Activated naive CD8-positive, alpha-beta T cell treated with anti-CD3 and anti-CD28 coated beads, Interleukin-2, amount 10 ng/mL, durations not matched to agents 7 days and 5 days (primary cell): ENCODE measurements around the gene PTPRN2. TPM values are rescaled to one million over a fixed set of nuclear protein-coding genes. Genes with fewer than 3 reads are reported as not detected.
"Not testable (repeated sequence)": the region's sequence is repeated elsewhere in the genome, so short reads cannot be mapped to it uniquely, and the experiment has no call there.

ENCODE experiments used
- ATAC-seq: fragments of 150-1000 bp; cut with Tn5 transposase; one replicate; pipeline ENCODE4 v1.10.0; 2021; ENCODE audit warnings: low read depth, moderate library complexity
- POLR2A ChIA-PET: fragments of 350-600 bp; sonication (Branson Sonifier 250); formaldehyde crosslinking; loops from one replicate; lab custom pipeline; 2021; ENCODE audit warnings: antibody characterized with exemption; lab: Charles Lee
- DNase-seq: peaks from one replicate; pipeline ENCODE4 v3.0.0; 2021
- H3K27ac Mint-ChIP-seq: one replicate; pipeline ENCODE4 v1.8.0; 2022; ENCODE audit warnings: mild to moderate bottlenecking, mixed read lengths
- H3K27me3 Mint-ChIP-seq: one replicate; pipeline ENCODE4 v1.8.0; 2022; ENCODE audit warnings: mild to moderate bottlenecking, moderate library complexity, mixed read lengths
- H3K36me3 Mint-ChIP-seq: one replicate; pipeline ENCODE4 v1.8.0; 2021; ENCODE audit warnings: mild to moderate bottlenecking, mixed read lengths
- H3K4me1 Mint-ChIP-seq: one replicate; pipeline ENCODE4 v1.8.0; 2021; ENCODE audit warnings: mixed read lengths
- H3K4me3 Mint-ChIP-seq: one replicate; pipeline ENCODE4 v1.8.0; 2022; ENCODE audit warnings: mild to moderate bottlenecking, moderate library complexity, mixed read lengths
- H3K9me3 Mint-ChIP-seq: one replicate; pipeline ENCODE4 v1.8.0; 2021; ENCODE audit warnings: mixed read lengths
- total RNA-seq, 2 experiments: library from RNA; stranded (reverse); gene quantifications; one replicate each; pipeline ENCODE4 v1.2.3, GENCODE V29; 2021

PTPRN2 gene
- total RNA-seq, 2 experiments from 2014 or later: 4.5 to 4.9 TPM

DNA sequence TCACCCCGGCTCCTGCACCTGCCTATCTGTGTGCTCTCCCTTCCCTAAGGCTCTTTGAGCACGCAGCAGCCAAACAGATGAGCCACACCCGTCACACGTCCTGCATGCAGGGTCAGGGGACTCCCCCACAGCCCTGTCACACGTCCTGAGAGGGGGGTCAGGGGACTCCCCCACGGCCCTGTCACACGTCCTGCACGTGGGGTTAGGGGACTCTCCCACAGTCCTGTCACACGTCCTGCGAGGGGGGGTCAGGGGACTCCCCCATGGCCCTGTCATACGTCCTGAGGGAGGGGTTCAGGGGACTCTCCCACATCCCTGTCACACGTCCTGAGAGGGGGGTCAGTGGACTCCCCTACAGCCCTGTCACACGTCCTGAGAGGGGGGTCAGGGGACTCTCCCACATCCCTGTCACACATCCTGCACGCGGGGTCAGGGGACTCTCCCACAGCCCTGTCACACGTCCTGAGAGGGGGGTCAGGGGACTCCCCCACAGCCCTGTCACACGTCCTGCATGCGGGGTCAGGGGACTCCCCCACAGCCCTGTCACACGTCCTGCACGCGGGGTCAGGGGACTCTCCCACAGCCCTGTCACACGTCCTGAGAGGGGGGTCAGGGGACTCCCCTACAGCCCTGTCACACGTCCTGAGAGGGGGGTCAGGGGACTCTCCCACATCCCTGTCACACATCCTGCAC is 211.3 kb downstream of the PTPRN2 start:
- H3K9me3 Mint-ChIP-seq, H3K27me3 Mint-ChIP-seq, POLR2A ChIA-PET, H3K4me3 Mint-ChIP-seq, H3K36me3 Mint-ChIP-seq, H3K4me1 Mint-ChIP-seq, DNase-seq, H3K27ac Mint-ChIP-seq, ATAC-seq: not testable (repeated sequence)

DNA sequence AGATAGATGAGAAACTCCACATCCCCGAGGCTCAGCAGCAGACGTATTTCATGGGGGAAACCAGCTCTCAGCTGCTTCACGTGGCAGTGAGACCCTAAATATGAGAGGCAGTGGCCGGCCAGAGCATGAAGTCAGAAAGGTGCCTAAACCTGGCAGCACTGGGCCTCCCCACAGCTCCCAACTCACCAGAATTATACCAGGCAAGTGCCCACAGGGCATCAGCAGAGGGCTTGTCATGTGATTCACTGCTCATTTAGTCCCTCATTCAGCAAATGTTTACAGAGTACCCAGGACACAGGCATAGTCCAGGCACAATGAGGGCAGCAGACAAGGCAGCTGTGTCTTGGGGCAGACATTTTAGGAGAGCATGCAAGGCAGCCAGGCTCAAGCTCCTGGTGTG is 212.6 kb downstream of the PTPRN2 start:
- DNase-seq (no peak), ATAC-seq (no peak)
- Mint-ChIP-seq H3K36me3 (no peaks in the 10 kb centered on the region), H3K4me1 (no peaks in the 10 kb centered on the region), H3K9me3 (peaks cover 1% of the 10 kb centered on the region), H3K4me3 (no peak overlapping the region), H3K27me3 (peaks cover 2% of the 10 kb centered on the region), H3K27ac (no peak overlapping the region)
- POLR2A ChIA-PET: no interaction called here

DNA sequence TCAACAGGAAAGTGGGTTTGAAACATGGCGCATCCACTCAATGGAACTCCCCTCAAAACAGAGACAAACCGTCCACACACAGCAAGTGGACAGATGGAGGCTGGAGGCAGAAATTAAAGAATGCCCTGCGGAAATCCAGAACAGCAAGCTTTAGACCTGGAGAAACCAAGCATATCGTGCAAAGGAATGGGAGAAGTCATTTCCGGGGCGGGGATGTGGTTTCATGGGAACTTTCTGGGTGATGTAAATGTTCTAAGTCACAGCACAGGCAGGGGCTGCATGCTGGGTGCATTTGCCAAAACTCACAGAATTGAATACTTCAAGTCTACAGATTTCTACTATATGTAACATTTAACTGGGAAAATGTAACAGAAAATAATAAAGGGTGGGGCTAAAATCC is 213.0 kb downstream of the PTPRN2 start:
- Mint-ChIP-seq H3K27ac (no peak overlapping the region), H3K4me3 (no peak overlapping the region), H3K36me3 (no peaks in the 10 kb centered on the region), H3K4me1 (no peaks in the 10 kb centered on the region), H3K9me3 (no peaks in the 10 kb centered on the region), H3K27me3 (no peaks in the 10 kb centered on the region)
- DNase-seq (no peak), ATAC-seq (no peak)
- POLR2A ChIA-PET: no interaction called here

DNA sequence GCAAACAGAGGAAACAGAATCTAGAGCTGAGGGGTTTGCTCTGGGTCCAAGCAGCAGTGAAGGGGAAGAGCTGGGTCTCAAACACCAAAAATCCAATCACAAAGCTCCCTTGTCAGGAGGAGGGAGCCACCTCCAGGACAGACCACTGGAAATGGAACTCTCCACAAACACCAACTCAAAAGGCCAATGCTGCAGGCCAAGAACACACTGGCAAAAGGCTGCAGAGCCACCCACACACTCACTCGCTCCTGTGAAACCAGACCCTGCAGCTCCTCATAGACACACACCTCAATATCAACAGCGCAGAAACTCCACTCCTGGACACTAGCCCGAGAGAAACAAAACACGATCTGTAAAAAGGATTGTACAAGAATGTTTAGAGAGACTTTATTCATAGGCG is 213.5 kb downstream of the PTPRN2 start:
- Mint-ChIP-seq H3K4me3 (no peak overlapping the region), H3K27me3 (no peaks in the 10 kb centered on the region), H3K27ac (no peak overlapping the region), H3K36me3 (no peaks in the 10 kb centered on the region), H3K4me1 (no peaks in the 10 kb centered on the region), H3K9me3 (no peaks in the 10 kb centered on the region)
- DNase-seq: no peak
- no peak for ATAC-seq
- POLR2A ChIA-PET: no interaction called here

DNA sequence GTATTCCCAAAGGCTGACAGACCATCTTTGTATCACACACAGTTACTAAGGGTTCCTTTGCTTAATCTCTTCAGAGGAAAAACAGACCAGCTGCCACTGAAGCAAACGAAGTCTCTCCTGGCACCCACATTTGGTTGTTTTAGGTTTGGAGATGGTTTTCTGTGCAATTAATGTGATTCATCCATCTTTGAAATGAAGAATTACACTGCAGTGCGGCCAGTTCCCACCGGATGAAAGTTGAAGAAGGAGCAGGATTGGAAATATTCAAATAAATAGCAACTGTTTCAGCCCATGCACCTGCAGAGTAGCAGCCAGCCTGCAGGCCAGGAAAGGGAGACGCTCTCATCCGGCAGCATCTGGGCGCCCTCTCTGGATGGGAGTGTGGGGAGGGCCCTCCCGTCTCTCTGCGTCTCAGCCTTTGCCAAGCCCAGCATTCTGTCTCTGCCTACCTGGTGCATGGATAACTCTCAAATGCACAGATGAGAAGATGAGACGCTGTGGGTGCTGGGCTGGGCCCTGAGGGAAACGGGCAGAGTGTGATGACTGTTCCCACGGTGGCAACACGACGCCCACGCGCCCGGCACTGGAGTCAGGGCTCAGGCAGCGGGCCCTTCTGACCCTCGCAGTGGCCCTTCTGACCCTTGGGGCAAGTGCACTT is 214.0 kb downstream of the PTPRN2 start:
- H3K27ac Mint-ChIP-seq: no peak overlapping the region
- H3K36me3 Mint-ChIP-seq: no peaks in the 10 kb centered on the region
- POLR2A ChIA-PET: no interaction called here
- no peaks in the 10 kb centered on the region for H3K9me3 Mint-ChIP-seq
- no peak for DNase-seq
- H3K27me3 Mint-ChIP-seq: no peaks in the 10 kb centered on the region
- no peak for ATAC-seq
- H3K4me3 Mint-ChIP-seq: no peak overlapping the region
- no peaks in the 10 kb centered on the region for H3K4me1 Mint-ChIP-seq

DNA sequence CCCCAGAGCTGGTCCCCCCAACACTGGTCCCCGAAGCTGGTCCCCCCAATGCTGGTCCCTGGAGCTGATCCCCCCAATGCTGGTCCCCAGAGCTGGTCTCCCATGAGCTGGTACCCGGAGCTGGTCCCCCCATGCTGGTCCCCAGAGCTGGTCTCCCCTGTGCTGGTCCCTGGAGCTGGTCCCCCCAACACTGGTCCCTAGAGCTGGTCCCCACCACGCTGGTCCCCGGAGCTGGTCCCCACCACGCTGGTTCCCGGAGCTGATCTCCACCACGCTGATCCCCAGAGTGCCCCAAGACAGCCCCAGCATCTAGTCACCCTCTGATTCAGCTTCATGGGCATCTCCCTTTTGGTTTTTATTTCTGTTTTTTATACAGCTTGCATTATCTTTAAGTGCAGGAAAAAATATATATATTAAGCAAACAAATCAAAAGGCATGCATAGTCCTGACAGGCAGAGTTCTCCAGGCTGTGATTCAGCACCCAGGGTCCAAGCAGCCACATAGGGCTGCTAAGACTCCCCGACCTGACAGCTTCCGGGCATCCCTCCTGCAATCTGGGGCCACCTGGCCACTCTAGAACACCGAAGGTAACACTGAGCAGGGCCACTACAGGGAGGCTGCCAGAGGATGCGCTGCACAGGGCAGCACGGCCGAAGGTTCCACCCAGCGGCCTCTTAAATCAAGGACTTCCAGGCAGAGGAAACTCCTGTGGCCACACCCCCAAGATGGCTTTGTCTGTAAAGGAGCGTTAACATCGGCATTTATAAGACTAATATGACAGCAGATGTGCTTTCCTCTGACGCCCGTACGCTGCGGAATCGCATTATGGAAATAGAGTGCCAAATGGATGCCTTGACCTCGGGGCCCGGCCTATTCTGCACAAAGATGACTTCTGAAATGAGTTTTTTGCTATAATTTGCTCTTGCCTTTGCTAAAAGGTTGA is 215.0 kb downstream of the PTPRN2 start:
- POLR2A ChIA-PET: no interaction called here
- no peak overlapping the region for H3K27ac Mint-ChIP-seq
- ATAC-seq (no peak), DNase-seq (no peak)
- no peaks in the 10 kb centered on the region for H3K36me3 Mint-ChIP-seq
- H3K9me3 Mint-ChIP-seq: no peaks in the 10 kb centered on the region
- H3K4me3 Mint-ChIP-seq: no peak overlapping the region
- no peaks in the 10 kb centered on the region for H3K4me1 Mint-ChIP-seq
- no peaks in the 10 kb centered on the region for H3K27me3 Mint-ChIP-seq

DNA sequence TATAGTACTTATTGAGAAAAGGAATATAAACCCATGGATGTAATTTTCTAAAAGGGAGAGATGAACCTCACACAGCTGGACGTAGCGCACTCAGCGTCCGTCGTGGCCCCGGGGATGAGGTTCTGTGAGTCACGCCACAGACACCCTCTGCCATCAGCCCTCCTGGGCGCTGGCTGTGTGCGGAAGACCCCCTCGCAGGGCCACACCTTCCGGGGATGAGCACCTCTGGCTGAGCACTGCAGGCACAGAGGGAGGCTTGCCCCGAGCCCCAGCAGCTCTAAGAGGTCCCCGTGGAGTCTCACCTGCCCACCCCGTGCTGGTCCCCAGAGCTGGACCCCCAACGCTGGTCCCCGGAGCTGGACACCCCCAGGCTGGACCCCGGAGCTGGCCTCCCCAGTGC is 215.8 kb downstream of the PTPRN2 start:
- Mint-ChIP-seq H3K27me3 (no peaks in the 10 kb centered on the region), H3K4me3 (no peak overlapping the region)
- no peak for DNase-seq

DNA sequence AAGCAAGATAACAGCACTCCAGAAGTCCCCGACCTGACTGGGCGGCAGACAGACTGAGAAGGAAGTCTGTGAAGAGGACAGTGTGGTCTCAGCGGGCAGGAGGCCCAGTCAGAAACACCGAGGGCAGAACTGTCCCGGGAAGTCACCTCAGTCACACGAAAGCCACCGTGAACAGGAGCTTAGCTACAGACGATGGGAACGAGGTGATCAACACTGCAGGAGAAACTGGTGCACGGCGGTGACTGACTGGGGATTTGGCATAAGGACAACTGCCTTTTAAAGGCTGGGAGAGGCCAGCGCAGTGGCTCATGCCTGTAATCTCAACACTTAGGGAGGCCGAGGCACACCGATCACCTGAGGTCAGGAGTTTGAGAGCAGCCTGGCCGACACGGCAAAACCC is 217.8 kb downstream of the PTPRN2 start:
- no peaks in the 10 kb centered on the region for H3K4me1 Mint-ChIP-seq
- H3K27me3 Mint-ChIP-seq: no peaks in the 10 kb centered on the region
- no peaks in the 10 kb centered on the region for H3K36me3 Mint-ChIP-seq
- no peak overlapping the region for H3K4me3 Mint-ChIP-seq
- peaks cover 3% of the 10 kb centered on the region for H3K9me3 Mint-ChIP-seq
- ATAC-seq (no peak), DNase-seq (no peak)
- POLR2A ChIA-PET: no interaction called here
- H3K27ac Mint-ChIP-seq: no peak overlapping the region

More for the DNA sequence above, 215.8 kb downstream of the PTPRN2 start:
- Mint-ChIP-seq H3K27ac (no peak overlapping the region), H3K4me1 (no peaks in the 10 kb centered on the region), H3K9me3 (no peaks in the 10 kb centered on the region), H3K36me3 (no peaks in the 10 kb centered on the region)
- POLR2A ChIA-PET: no interaction called here
- no peak for ATAC-seq

DNA sequence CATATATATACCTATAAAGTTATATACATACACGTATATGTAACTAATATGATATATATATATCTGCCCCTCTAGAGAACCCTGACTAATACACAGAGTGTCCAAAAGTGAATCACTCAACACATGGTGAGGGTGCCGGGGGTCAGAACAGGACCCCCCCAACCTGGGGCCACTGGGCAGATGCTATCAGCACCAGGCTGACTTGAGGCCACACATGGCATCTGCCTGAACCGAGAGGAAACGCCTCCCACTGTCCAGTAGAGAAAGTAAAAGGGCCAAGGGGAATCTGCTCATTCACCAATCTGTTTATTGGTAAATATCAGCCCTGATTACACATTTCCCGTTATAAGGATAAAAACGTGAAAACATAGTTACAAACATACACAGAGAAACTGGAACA is 218.3 kb downstream of the PTPRN2 start:
- POLR2A ChIA-PET: no interaction called here
- DNase-seq (no peak), ATAC-seq (no peak)
- Mint-ChIP-seq H3K27ac (no peak overlapping the region), H3K4me3 (no peak overlapping the region), H3K9me3 (peaks cover 3% of the 10 kb centered on the region), H3K36me3 (no peaks in the 10 kb centered on the region), H3K4me1 (no peaks in the 10 kb centered on the region), H3K27me3 (no peaks in the 10 kb centered on the region)

DNA sequence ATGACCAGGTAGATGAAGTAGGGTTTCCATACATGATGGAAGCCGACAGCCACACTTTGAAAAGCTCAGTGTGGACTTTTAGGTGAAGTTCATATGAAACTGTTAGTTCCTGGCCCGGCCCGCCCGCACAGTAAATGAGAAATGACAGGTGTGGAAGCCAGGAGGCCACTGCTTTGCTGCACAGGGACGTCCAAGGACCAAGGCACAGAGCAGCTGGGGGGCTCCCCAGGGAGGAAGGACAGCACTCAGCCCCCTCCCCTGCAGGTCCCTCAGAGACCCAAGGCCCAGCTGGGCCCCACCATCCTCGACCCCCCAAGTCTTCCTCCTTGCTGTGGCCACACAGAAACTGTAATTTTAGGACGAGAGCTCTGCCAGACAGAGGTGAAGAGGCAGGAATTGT is 219.2 kb downstream of the PTPRN2 start:
- no peak for ATAC-seq
- H3K27ac Mint-ChIP-seq: no peak overlapping the region

DNA sequence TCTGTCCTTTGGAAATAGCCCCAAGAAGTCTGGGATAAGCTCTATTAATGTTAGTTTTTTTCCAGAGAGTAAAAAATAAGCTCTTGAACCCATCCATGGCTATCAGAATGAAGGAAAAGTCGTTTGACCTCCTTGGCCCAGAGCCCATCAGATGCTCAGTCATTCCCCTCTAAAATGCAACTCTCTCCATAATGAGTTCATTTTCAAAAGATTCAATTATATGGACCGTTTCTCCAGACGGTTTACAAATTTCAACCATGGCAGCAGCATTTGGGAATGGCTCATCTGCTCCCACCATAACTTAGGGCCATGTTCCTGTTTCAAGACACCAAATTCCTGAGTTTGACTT is 220.0 kb downstream of the PTPRN2 start:
- Mint-ChIP-seq H3K36me3 (no peaks in the 10 kb centered on the region), H3K27me3 (no peaks in the 10 kb centered on the region), H3K27ac (no peak overlapping the region), H3K9me3 (peaks cover 3% of the 10 kb centered on the region), H3K4me3 (no peak overlapping the region), H3K4me1 (no peaks in the 10 kb centered on the region)
- ATAC-seq (no peak), DNase-seq (no peak)
- POLR2A ChIA-PET: no interaction called here

More for the DNA sequence above, 219.2 kb downstream of the PTPRN2 start:
- Mint-ChIP-seq H3K36me3 (no peaks in the 10 kb centered on the region), H3K9me3 (peaks cover 3% of the 10 kb centered on the region), H3K4me1 (no peaks in the 10 kb centered on the region), H3K27me3 (no peaks in the 10 kb centered on the region), H3K4me3 (no peak overlapping the region)
- DNase-seq: no peak
- POLR2A ChIA-PET: no interaction called here

DNA sequence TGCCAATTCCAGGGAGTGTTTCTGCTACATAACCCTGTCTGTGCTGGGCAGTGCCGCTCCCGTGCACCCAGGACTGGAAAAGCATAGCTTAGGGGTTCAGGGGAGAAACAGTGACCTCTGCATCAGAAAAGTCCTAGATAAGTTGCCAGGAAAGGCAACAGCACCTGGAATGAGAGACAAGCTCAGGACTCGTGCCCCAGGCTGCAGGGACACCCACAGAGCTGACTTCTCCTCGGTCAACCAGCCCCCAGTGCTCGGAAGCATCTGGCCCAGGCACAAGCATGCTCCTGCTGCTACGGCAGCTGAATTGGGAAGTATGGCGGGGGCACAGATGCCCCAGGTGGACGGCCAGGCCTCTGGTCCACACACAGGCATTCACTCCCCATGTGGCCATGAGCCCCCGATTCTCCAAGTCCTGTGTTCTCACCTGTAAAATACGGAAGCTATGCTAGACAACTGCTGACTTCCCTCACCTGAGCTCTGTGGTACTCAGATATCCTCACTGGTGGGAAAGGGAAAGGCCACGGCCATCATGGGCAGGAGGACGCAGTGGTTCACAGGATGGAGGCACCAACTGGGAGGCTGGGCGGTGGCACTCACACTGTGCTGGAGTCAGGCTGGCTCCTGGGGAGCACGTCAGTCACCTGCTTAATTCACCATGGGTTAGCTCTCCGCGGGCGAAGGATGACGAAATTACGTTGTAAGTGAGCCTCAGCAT is 220.5 kb downstream of the PTPRN2 start:
- H3K4me3 Mint-ChIP-seq: no peak overlapping the region
- no peak for ATAC-seq
- H3K27ac Mint-ChIP-seq: no peak overlapping the region
- H3K9me3 Mint-ChIP-seq: peaks cover 3% of the 10 kb centered on the region
- POLR2A ChIA-PET: no interaction called here
- DNase-seq: no peak
- H3K27me3 Mint-ChIP-seq: no peaks in the 10 kb centered on the region
- H3K36me3 Mint-ChIP-seq: no peaks in the 10 kb centered on the region
- H3K4me1 Mint-ChIP-seq: no peaks in the 10 kb centered on the region

DNA sequence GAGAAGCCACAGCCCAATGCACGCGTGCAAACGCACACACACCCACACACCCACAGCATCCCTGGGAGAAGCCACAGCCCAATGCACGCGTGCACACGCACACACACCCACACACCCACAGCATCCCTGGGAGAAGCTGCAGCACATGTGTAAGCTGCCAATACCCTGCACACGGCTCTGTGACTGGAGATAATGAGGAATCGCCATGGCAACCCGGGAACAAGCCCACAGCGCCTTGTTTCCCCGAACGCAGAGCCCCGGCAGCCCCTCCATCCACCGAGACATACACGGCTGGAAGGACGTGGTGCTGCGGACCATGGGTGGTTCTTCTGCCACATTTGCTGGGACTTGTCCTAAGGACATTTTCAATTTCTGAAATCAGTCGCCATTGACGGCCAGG is 221.3 kb downstream of the PTPRN2 start:
- no peak for ATAC-seq
- Mint-ChIP-seq H3K4me1 (no peaks in the 10 kb centered on the region), H3K9me3 (peaks cover 3% of the 10 kb centered on the region), H3K27ac (no peak overlapping the region), H3K4me3 (no peak overlapping the region), H3K36me3 (no peaks in the 10 kb centered on the region), H3K27me3 (no peaks in the 10 kb centered on the region)
- POLR2A ChIA-PET: no interaction called here
- no peak for DNase-seq
